Liver (tissue), 9 donors: ENCODE data around the gene PARP16. TPM values are rescaled to one million over a fixed set of nuclear protein-coding genes. Genes with fewer than 3 reads are reported as not detected.

ENCODE experiments used
- DNase-seq: peaks from one replicate; pipeline ENCODE4 v3.0.0-alpha.2; 2017; ENCODE audit warnings: low spot score
- H3K27ac ChIP-seq, 2 donors: one replicate each; pipeline ENCODE4 v1.7.0; 2013; ENCODE audit warnings: inconsistent platforms in 2 of 2, low read length in 2 of 2, control low read depth in 1 of 2, low read depth in 1 of 2, mild to moderate bottlenecking in 1 of 2
- H3K27me3 ChIP-seq, 4 donors: one replicate each; pipeline versions ENCODE4 v1.6.1 to v1.7.0; 2013; ENCODE audit warnings: low read length in 3 of 4, inconsistent platforms in 1 of 4, mild to moderate bottlenecking in 1 of 4, moderate library complexity in 1 of 4; ENCODE audit not compliant: control insufficient read depth in 4 of 4, insufficient read depth in 4 of 4
- H3K36me3 ChIP-seq, 4 donors: one replicate each; pipeline versions ENCODE4 v1.6.1 to v1.7.0; 2013; ENCODE audit warnings: low read length in 3 of 4, mild to moderate bottlenecking in 3 of 4, low read depth in 1 of 4, moderate library complexity in 1 of 4; ENCODE audit not compliant: control insufficient read depth in 4 of 4, insufficient read depth in 3 of 4
- H3K4me1 ChIP-seq, 4 donors: one replicate each; pipeline versions ENCODE4 v1.6.1 to v1.7.0; 2013; ENCODE audit warnings: low read length in 3 of 4, mild to moderate bottlenecking in 3 of 4, moderate library complexity in 1 of 4; ENCODE audit not compliant: control insufficient read depth in 4 of 4, insufficient read depth in 4 of 4
- H3K4me3 ChIP-seq, 3 donors: one replicate each; pipeline versions ENCODE4 v1.6.1 to v1.7.0; 2013; ENCODE audit warnings: low read length in 3 of 3, control low read depth in 1 of 3, low read depth in 1 of 3, mild to moderate bottlenecking in 1 of 3
- H3K9ac ChIP-seq, 2 donors: one replicate each; pipeline ENCODE4 v1.7.0; 2013; ENCODE audit warnings: low read length in 2 of 2, mild to moderate bottlenecking in 2 of 2, moderate library complexity in 2 of 2, control low read depth in 1 of 2, low read depth in 1 of 2
- H3K9me3 ChIP-seq, 4 donors: one replicate each; pipeline versions ENCODE4 v1.6.1 to v1.7.0; 2013; ENCODE audit warnings: low read length in 3 of 4; ENCODE audit not compliant: control insufficient read depth in 4 of 4
- ATF3 ChIP-seq: IDR thresholded peaks from 2 replicates; pipeline ENCODE4 v1.6.1; 2016; ENCODE audit warnings: antibody characterized with exemption
- EGR1 ChIP-seq, 2 donors: IDR thresholded peaks; 2 replicates each; pipeline ENCODE4 v1.6.1; 2016 to 2018; ENCODE audit warnings: antibody characterized with exemption in 2 of 2, low read depth in 2 of 2
- FOXA1 ChIP-seq: IDR thresholded peaks from 2 replicates; pipeline ENCODE4 v1.6.1; 2016; ENCODE audit warnings: antibody characterized with exemption
- FOXA2 ChIP-seq: IDR thresholded peaks from 2 replicates; pipeline ENCODE4 v1.6.1; 2016; ENCODE audit warnings: antibody characterized with exemption
- GABPA ChIP-seq, 2 donors: IDR thresholded peaks in 1 of 2; conservative IDR thresholded peaks in 1 of 2; 2 replicates each; pipeline ENCODE4 v1.6.1; 2016; ENCODE audit warnings: antibody characterized with exemption in 2 of 2, mild to moderate bottlenecking in 1 of 2, moderate library complexity in 1 of 2
- HNF4A ChIP-seq, 2 donors: conservative IDR thresholded peaks; 2 replicates each; pipeline ENCODE4 v1.6.1; 2016; ENCODE audit warnings: antibody characterized with exemption in 2 of 2, mild to moderate bottlenecking in 2 of 2
- HNF4G ChIP-seq: IDR thresholded peaks from 2 replicates; pipeline ENCODE4 v1.6.1; 2016; ENCODE audit warnings: antibody characterized with exemption
- JUND ChIP-seq, 2 donors: IDR thresholded peaks; 2 replicates each; pipeline ENCODE4 v1.6.1; 2016; ENCODE audit warnings: antibody characterized with exemption in 2 of 2
- NR2F2 ChIP-seq: IDR thresholded peaks from 2 replicates; pipeline ENCODE4 v1.6.1; 2016; ENCODE audit warnings: antibody characterized with exemption
- RAD21 ChIP-seq, 2 donors: IDR thresholded peaks; 2 replicates each; pipeline ENCODE4 v1.6.1; 2016; ENCODE audit warnings: antibody characterized with exemption in 2 of 2, mild to moderate bottlenecking in 2 of 2
- REST ChIP-seq: IDR thresholded peaks from 2 replicates; pipeline ENCODE4 v1.6.1; 2016; ENCODE audit warnings: antibody characterized with exemption, mild to moderate bottlenecking
- RXRA ChIP-seq, 2 donors: IDR thresholded peaks; 2 replicates each; pipeline ENCODE4 v1.6.1; 2017 to 2018; ENCODE audit warnings: antibody characterized with exemption in 2 of 2, mild to moderate bottlenecking in 1 of 2
- SP1 ChIP-seq: IDR thresholded peaks from 2 replicates; pipeline ENCODE4 v1.6.1; 2018; ENCODE audit warnings: antibody characterized with exemption, mild to moderate bottlenecking
- TAF1 ChIP-seq: conservative IDR thresholded peaks from 2 replicates; pipeline ENCODE4 v1.6.1; 2016; ENCODE audit warnings: antibody characterized with exemption, mild to moderate bottlenecking
- YY1 ChIP-seq: IDR thresholded peaks from 2 replicates; pipeline ENCODE4 v1.6.1; 2016; ENCODE audit warnings: antibody characterized with exemption, mild to moderate bottlenecking
- ZBTB33 ChIP-seq: IDR thresholded peaks from 2 replicates; pipeline ENCODE4 v1.6.1; 2016; ENCODE audit warnings: antibody characterized with exemption
- WGBS: extraction: QIAGEN DNeasy Blood & Tissue Kit; methylation state at CpG from one replicate; pipeline ENCODE4 v1.1.7; 2013; 5-methylcytosine and 5-hydroxymethylcytosine counted together
- polyA plus RNA-seq, 2 donors: library from polyadenylated mRNA; stranded (reverse) in 1 of 2; unstranded in 1 of 2; fragments of 200-250 nt in 1 of 2; fragments of >200 nt in 1 of 2; fragmentation: Nextera tagmentation in 1 of 2; extraction: Ambion mirVana in 1 of 2; gene quantifications; one replicate each; pipeline versions ENCODE4 v1.2.1 to v1.2.3, GENCODE V29; 2013 to 2015
- total RNA-seq, 2 donors: library from RNA; depleted of rRNA; stranded (reverse); fragments of >200 nt; gene quantifications; one replicate each; pipeline ENCODE4 v1.2.3, GENCODE V29; 2014
- TF ChIP-seq, protein P1 (sequence below): IDR thresholded peaks from 2 replicates; pipeline ENCODE4 v1.6.1; 2016; ENCODE audit warnings: antibody characterized with exemption
- TF ChIP-seq, protein P2 (sequence below): fragments of 150-350 bp; IDR thresholded peaks from 2 replicates; pipeline ENCODE4 v1.5.1; 2017; ENCODE audit warnings: improper control_type of control experiment, low read depth, low read length; ENCODE audit not compliant: missing input control
- donor health status: healthy.
- donor health status: healthy.
- donor health status: healthy.
- donor health status: healthy.
- donor health status: healthy.

PARP16 gene
- total and polyA plus RNA-seq, 4 donors, result 4.0 to 6.9 (median 5.7) TPM

- TF ChIP-seq FOXA2 (no peak), YY1 (peak; percentile 59), EGR1 (IDR thresholded peaks at IDR 0.05; ENCODE audit: low read depth in 2 of 2) (peak; percentile 42 to 46), TAF1 (peak; percentile 71), RXRA (IDR thresholded peaks at IDR 0.05) (peak; percentile 71 to 94), ZBTB33 (peak; percentile 82), JUND (IDR thresholded peaks at IDR 0.05) (peak; percentile 89 to 91), RAD21 (IDR thresholded peaks at IDR 0.05) (peak; percentile 43 to 65), SP1 (peak; percentile 79), NR2F2 (no peak), FOXA1 (peak; percentile 30), ATF3 (peak; percentile 61), HNF4G (no peak), HNF4A (conservative IDR thresholded peaks at IDR 0.05) (peak; percentile 63 to 75), REST (peak; percentile 81), GABPA (IDR thresholded peaks at IDR 0.05 in 1 of 2, conservative IDR thresholded peaks at IDR 0.05 in 1 of 2) (peak in 1 of 2 donors; percentile 33)
- TF ChIP-seq, protein P1, sequence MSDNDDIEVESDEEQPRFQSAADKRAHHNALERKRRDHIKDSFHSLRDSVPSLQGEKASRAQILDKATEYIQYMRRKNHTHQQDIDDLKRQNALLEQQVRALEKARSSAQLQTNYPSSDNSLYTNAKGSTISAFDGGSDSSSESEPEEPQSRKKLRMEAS, result peak; percentile 17
- TF ChIP-seq, protein P2, sequence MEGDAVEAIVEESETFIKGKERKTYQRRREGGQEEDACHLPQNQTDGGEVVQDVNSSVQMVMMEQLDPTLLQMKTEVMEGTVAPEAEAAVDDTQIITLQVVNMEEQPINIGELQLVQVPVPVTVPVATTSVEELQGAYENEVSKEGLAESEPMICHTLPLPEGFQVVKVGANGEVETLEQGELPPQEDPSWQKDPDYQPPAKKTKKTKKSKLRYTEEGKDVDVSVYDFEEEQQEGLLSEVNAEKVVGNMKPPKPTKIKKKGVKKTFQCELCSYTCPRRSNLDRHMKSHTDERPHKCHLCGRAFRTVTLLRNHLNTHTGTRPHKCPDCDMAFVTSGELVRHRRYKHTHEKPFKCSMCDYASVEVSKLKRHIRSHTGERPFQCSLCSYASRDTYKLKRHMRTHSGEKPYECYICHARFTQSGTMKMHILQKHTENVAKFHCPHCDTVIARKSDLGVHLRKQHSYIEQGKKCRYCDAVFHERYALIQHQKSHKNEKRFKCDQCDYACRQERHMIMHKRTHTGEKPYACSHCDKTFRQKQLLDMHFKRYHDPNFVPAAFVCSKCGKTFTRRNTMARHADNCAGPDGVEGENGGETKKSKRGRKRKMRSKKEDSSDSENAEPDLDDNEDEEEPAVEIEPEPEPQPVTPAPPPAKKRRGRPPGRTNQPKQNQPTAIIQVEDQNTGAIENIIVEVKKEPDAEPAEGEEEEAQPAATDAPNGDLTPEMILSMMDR, result peak; percentile 85
- WGBS, result under 1% methylated on average over 24 of the region's 24 CpGs
- no peaks in the 10 kb centered on the region for H3K27me3 ChIP-seq
- peak within 1 kb of the TSS; percentile 84 to 94 for H3K9ac ChIP-seq
- H3K4me1 ChIP-seq, result peaks cover 0 to 24% (median 15%) of the 10 kb centered on the region in 4 donors
- H3K27ac ChIP-seq, result peak within 1 kb of the TSS; percentile 93 to 97
- peak; percentile 67 for DNase-seq
- H3K9me3 ChIP-seq, result no peaks in the 10 kb centered on the region
- H3K4me3 ChIP-seq, result peak within 1 kb of the TSS; percentile 46 to 69 (median 68)
- H3K36me3 ChIP-seq, result no peaks in the 10 kb centered on the region
Measured at GRCh38 chr15:65304381-65305149, 17.9 kb upstream of the PARP16 start, which contains the start of gene RNU5B-1. TSS of gene RNU5B-1 (plus strand) at chr15:65304677.
